DMS53 (cell line): ENCODE data around the gene DNTT.

Experiments used
- DNase-seq: peaks from one replicate; lab custom pipeline; 2025; lab: John Stamatoyannopoulos, UW

Gene DNTT

GRCh38 chr10:96304230-96304629 is at the start of gene DNTT:
DNTT (plus strand) TSS chr10:96304434; CDS start chr10:96304498, 64 bp downstream.
- no peak for DNase-seq

GRCh38 chr10:96254976-96255375 is 49.3 kb upstream of the DNTT start:
- no peak for DNase-seq

- DNase-seq, result peak; percentile 31
Observed at GRCh38 chr10:96255549-96256333, 48.5 kb upstream of the DNTT start.

GRCh38 chr10:96257944-96258343 is 46.3 kb upstream of the DNTT start:
- DNase-seq, result no peak

DNA sequence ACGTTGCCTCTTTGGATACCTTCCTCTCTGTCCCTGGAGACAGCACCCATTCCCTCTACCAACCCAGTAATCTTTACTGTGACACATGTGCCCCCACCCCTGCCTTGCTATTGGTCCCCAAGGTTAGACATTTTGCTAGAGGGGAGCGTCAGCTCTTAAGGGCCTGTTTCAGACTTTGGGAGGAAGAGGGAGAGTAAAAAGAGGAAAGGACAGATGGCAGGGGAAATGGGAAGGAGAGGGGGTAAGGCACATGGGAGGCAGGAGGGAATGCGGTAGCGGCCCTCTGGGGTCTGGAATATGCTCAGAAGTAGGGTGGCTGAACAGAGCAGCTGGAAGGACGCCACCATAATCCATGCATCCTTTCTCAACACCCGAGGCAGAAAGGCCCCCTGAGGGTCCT is 45.1 kb upstream of the DNTT start:
- no peak for DNase-seq

- DNase-seq, result no peak
Observed at GRCh38 chr10:96260014-96260413, 44.2 kb upstream of the DNTT start.

DNA sequence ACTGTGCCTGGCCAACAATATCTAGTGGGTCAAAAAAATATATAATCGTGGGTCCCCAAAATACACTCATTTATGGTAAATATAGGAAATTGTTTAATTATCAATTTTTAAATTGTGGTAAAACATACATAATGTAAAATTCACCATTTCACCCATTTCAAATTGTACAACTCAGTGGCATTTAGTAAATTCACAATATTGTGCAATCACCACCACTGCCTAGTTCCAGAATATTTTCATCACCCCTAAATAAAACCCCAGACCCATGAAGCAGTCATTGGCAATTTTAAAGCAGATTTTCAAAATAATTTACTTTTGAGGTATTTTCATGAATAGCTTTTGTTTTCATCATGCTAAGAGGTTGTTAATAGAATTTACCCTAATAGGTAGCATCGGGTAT is 43.1 kb upstream of the DNTT start:
- DNase-seq, result no peak

DNA sequence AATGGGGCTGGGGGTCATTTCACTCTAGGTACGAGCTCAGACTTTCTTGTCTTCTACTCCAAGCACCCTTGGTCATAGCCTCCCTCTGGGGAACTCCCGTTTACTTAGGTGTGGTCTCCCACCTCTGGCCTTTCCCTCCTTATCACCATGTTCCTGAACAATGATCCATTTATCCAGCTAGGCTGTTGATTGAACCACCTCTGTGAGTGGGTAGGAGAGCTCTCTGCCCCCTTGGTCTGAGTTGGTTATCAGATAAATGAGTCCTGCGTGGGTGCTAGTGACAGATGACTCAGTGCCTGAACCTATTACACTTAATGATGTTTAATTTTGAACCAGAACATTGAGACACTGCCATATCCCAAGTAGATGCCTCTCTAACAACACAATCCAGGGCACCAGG is 42.3 kb upstream of the DNTT start:
- DNase-seq, result no peak

DNA sequence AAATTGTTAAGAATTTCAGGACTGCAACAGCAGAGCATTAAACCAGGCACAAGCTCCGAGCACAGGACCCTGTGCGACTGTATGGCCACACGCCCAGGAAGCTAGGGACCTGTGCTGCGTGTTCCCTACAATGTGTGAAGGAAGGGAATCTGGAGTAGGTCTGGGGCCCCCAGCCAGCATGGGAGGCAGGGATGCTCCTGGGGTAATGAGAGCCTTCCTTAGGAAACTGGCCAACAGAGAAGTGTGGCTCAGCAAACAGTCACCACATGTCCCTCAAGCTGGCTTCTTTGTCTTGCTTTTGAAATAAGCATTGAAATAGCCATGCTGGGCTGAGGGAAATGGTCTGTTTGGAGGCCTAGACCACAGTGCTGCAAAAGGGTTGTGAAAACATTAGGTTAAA is 41.1 kb upstream of the DNTT start:
- DNase-seq, result no peak

- DNase-seq, result no peak
Observed at GRCh38 chr10:96263669-96264068, 40.6 kb upstream of the DNTT start.

DNA sequence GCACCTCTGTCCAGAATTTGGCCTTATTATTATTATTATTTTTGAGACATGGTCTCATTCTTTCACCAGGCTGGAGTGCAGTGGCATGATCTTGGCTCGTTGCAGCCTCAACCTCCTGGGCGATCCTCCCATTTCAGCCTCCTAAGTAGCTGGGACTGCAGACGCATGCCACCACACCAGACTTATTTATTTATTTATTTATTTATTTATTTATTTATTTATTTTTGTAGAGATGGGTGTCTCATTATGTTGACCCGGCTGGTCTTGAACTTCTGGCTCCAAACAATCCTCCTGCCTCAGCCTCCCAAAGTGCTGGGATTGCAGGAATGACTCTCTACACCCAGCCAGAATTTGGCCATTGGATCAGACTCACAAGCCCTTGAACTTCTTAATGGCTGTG is 39.3 kb upstream of the DNTT start:
- no peak for DNase-seq

- DNase-seq, result no peak
Observed at GRCh38 chr10:96266118-96266770, 38.0 kb upstream of the DNTT start.

DNA sequence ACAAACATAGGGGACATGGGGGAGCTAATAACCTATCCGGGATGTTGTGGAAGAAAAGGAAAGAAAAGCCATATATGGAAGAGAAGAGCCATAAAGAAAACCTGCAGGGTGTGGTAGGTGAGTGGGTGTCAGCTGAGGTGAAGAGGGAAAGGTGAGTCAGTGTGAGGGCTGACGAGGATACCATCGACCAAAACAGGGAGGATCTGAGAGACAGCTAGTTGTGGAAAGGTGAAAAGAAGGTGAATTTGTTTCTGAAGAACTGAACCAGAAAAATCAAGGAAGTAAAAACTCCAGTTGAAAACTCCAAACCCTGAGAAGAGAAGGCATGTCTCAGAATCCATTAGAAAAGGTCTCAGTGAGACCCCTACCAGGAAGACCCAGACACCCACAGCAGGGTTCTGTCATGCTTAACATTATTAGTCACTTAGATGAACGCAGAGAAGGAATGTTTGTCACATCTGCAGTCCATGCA is 37.0 kb upstream of the DNTT start:
- peak; percentile 39 for DNase-seq

- no peak for DNase-seq
Observed at GRCh38 chr10:96268341-96268909, 35.8 kb upstream of the DNTT start.

DNA sequence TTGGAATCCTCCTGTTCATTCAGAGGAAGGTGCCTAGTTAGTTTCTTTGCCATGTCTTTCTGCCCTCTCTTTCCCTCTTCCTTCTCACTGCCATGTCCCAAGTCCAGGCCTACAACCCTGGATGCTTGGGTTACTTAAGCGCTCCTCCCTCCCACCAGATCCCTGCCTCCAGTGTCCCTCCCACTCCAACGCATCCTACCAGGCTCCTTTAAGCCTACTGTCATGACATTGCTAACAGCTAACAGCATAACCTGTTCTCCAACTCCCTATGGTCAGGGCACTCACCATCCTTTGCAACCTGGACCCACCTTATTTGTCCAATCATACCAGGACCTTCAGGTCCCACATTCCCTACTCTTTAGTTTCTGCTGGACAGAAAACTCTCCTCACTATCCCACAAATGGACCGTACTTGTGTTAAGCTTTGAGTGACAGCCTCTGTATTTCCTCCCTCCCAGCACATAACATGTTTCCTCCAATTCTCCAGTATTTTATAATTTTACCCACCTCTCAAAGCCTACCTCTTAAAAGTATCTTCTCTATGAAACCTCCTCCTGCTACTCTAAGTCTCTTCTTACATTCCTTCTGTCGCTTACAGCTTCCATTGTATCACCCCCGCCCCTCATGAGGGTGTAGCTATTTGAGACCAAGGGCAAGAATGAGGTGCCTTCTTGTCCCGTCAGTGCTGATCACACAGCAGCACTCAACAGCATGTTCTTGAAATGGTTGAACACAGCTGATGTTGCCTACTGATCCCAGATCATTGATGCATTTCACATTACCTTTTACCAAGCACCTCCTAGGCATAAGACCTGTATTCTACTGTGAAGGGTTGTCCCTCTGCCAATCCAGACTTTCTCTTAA is 34.6 kb upstream of the DNTT start:
- no peak for DNase-seq

DNA sequence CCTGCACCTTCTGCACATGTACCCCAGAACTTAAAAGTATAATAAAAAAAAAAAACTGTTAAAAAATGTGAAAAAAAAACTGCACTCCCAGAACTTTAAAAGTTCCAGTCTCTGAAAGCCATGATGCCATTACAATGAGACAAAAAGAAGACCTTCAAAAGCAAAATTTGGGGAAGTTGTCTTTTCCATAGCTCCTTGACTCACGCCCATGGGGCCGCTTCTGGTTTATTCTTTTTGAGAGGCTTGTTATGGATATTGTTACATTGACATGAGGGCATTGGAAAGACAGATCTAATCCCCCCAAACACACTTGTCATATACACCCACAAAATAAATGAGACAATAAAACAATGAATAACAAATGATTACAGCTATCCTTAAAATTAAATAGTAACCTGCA is 33.7 kb upstream of the DNTT start:
- no peak for DNase-seq

- peak; percentile 47 for DNase-seq
Observed at GRCh38 chr10:96271016-96271815, 33.0 kb upstream of the DNTT start, which contains the start of gene BLNK. BLNK (minus strand) TSS chr10:96271569; CDS start chr10:96271398, 171 bp downstream.

- no peak for DNase-seq
Observed at GRCh38 chr10:96272316-96273280, 31.6 kb upstream of the DNTT start.

DNA sequence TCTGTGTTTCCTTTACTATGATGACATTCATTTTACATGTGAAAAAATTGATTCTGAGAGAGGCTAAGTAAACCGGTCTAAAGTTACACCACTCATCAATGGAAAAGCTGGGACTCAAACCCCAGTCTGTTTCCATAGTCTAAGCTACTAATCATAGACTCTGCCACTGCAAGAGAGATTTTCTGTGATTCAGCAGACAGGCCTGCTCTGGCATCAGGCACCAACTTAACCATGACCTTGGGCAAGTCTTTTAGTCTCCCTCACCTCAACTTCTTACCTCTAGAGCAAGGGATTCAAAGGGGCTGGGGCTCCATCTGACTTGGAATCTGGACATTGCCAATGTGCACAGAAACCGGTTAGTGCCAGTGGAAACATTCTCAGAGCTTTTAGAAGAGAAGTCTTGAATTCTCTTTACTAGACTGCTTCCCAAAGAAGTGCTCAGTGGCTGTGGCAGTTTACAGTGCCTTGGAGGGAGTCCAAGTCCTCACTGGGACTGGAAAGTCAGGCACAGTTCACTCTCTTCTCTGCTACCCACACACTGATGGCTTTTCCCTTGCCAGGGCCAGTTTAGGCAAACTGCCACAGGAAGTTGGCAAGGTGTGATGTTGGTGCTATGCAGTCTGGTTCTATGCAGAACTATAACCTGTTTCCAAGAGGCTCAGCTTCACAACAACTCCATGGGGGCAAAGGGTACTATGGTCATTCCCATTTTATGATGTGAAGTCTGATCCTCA is 28.4 kb upstream of the DNTT start:
- peak; percentile 10 for DNase-seq
